ENCODE results near the gene CMSS1.

DNA sequence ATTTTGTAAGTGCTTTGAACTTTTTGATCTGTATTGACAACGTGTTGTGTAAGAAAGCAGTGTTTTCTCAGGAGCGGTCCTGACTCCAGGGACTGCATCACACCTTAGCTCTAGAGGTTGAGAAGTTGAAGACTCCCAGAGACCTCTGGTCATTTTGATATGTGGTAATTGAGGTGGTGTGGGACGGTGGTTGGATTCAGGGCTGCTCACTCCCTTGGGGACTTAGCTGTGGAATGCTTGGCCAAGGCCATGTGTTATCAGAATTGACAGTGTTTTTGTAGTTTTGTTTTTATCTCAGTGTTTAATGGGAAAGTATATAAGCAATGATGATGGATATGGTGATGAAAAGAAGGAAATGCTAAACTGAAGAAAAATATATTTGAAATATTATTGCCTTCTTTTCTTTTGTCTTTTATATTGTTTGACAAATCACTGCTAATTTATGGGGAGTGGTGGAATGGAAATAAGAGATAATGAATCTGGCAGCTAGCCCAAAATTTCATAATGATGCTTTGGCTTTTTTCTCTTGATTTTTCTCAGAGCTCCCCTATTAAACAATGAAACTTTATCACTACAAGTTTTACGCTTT lies 16.0 kb downstream of the CMSS1 start:
- TF ChIP-seq, protein P1, sequence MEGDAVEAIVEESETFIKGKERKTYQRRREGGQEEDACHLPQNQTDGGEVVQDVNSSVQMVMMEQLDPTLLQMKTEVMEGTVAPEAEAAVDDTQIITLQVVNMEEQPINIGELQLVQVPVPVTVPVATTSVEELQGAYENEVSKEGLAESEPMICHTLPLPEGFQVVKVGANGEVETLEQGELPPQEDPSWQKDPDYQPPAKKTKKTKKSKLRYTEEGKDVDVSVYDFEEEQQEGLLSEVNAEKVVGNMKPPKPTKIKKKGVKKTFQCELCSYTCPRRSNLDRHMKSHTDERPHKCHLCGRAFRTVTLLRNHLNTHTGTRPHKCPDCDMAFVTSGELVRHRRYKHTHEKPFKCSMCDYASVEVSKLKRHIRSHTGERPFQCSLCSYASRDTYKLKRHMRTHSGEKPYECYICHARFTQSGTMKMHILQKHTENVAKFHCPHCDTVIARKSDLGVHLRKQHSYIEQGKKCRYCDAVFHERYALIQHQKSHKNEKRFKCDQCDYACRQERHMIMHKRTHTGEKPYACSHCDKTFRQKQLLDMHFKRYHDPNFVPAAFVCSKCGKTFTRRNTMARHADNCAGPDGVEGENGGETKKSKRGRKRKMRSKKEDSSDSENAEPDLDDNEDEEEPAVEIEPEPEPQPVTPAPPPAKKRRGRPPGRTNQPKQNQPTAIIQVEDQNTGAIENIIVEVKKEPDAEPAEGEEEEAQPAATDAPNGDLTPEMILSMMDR (IDR thresholded peaks at IDR 0.05) = no peak
- no peak for TF ChIP-seq POLR2A (IDR thresholded peaks at IDR 0.05)

All from Peyer's patch (tissue), 4 donors.